Suppressor macrophage (primary cell): ENCODE measurements around the gene TP53TG5.

Experiments used
- DNase-seq, 4 experiments: peaks; one replicate each; pipeline ENCODE4 v3.0.0-alpha.2; 2020 to 2022

The TP53TG5 gene

DNA sequence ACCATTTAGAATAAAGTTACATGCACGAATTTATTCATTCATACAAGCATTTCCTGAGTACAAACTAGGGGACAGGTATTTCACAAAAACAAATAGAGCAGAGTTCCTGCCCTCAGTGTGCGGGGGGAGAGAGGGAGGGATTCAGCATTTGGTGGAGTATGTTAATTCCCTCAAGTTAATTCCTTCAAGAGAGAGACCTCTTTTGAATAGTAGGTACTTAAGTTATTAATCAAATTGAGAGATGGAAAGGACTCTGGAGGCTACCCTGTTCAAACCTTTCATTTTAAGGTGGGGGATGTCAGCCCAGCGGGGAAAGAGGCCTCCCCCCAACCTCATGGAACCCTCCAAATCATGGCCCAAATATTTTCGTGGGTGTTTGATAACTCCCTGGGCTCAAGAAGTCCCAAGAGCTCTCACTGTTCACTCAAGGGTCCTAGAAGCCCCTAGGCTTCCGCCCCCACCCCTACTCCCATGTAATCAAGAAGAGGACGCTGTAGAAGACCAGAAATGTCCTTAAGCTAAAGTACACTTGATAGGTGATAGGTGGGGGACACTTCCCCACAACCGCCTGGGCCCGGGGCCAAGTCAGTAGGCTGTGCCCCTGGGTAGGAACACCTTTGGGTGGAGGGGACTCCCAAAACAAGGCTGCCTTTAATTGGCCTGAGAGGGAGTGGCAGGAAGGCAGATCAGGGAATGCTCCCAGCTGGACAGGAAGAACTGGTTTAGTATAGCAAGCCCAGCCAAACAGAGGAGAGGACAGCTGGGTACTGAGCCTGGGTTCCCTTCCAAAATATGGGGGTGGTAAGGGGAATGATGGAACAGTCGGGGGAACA lies 32.8 kb downstream of the TP53TG5 start:
- no peak for DNase-seq

DNA sequence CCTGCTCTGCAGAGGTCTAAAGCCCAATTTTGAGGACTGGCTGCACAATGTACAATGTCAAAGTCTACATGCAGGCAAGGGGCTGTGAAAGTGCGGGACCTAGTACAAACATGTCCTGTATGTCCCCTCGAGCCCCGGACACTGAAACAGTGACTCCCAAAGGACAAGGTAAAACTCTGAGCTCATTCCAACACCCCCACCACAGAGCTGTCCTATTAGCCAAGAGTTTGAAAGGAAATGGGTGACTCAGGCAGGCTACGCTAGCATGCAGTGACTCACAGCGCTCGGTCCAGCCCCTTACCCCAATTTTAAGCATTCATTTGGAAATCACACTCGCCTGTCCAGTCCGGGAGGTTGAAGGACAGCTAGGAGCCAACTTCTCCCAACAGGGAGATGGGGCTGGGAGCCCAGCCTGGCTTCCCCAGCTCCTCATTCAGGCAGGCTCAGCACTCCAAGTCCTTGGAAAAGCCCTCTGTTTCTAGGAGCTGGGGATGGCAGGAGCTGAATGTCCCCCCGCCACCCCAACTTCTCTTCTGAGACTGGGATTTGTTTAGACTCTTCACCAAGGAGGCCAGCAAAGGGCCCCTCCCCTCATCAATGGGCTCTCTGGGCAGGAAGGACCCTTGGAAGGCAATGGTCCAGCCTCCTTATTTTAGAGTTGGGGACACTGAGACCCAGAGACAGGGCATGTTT lies 33.8 kb downstream of the TP53TG5 start:
- DNase-seq, result peak; percentile 74 to 88 (median 82)

DNA sequence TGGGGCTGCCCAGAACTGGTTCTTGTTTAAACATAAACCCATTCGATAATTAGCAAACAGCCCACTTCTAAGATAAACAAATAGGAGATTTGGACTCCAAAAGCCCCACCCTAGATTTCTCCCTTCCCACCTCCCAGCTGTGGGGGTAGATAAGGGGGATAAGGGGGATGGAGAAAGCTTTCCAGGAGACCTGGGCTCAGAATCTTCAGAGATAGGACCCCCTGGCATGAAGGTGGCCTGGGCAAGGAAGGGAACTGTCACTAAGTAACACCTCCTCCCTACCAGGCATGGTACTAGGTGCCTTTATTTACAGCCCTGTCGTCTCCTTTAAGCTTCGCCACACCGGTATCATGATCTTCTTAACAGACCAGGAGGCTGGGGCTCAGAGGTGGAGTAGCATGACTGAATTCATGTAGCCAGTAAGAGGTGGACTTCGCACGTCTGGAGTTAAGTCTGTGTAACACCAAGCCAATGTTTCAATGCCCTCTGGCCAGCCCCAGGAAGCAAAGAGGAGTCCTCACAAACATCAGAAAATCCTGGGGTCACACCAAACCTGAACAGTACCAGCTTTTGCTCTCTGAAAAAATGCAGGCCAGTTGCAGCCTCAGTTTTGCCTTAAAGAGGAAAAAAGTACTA lies 34.5 kb downstream of the TP53TG5 start:
- no peak for DNase-seq

DNA sequence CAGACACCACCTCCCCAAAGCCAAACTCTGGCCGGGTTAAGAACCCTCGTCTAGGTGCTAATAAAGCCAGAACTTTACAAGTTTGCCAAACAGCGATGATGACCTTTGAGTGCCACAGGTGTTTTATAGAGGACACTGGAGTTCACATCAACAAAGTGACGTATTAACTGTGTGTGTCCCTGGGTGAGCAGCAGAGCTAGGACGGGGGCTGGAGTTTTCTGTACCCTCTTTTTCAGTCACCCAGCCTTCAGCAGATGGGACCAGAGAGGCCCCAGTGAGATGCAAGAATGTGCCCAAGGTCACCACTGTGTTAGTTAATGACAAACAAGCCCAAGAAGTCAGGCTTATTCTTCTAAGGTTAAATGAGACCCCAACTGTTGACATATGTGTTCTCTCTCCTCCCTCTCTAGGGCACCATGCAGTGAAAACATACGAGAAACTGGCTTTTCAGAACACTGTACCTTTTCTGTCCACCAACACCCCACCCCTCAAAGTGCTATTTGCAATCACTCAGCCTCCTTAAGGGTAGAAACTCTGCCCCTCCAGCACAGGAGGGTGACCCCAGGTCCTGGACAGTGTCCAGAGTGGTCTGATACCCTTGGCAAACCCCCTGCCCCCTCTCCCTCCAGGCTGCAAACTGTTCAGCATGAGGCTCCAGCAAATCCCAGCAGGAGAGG lies 35.1 kb downstream of the TP53TG5 start:
- DNase-seq, result no peak

DNA sequence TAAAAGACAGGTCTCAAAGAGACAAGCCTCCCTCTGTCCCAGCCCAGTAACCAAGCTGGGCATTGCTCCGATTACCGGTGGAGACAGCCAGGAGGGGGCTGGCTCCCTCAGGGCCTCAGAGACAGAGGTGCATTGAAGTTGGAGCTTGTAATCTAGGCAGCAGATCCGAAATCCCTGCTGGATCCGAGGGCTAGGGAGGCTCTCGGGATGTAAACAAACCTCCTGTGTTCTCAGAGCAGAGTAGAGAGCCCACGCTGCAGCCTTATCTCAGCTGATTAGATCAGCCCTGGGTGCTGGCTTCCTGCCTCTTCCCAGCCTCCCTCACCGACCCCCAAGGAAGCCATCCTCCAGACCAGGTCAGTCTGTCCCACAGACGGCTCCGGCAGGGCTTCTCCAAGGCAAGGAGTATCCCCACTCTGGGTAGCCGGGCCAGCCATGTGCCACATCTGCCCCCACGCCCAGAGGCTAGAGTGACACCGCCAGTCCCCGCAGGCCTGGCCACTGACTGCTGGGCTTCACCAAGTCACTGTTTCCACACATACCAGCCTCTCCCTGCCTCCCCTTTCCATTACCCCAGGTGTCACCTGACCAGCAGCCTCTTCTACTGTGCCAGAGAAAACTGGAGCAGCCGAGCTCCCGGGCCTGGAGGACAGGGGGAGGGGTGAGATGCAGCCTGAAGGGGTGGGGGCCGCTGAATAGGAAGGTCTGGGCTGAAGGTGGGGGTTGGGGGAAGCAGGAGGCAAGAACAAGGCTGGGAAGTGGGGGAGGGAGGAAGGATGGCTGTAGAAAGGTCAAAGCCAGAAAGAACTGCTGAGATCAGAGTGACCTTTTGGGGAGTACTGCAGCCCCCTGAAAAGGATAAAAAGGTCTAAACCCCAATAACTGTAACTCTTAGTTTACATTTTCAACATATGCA lies 35.9 kb downstream of the TP53TG5 start:
- peak in 2 of 4 experiments; percentile 30 for DNase-seq

DNA sequence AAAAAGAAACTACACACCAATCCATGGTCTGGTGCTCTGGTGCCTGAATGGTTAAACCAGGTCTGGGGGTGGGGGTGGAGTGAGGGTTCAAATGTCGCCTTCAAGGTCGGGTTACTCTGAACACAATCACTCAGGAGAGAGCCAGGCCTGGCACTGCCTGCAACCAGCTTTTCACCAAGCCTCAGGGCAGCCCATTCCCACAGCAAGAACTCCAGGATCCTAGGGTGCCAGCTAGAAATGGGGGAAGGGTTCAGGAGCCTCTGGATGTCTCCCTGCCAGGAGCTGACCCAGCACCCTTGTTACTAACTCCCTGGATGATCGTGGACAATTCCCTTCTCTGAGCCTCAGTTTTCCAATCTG lies 36.6 kb downstream of the TP53TG5 start:
- no peak for DNase-seq

DNA sequence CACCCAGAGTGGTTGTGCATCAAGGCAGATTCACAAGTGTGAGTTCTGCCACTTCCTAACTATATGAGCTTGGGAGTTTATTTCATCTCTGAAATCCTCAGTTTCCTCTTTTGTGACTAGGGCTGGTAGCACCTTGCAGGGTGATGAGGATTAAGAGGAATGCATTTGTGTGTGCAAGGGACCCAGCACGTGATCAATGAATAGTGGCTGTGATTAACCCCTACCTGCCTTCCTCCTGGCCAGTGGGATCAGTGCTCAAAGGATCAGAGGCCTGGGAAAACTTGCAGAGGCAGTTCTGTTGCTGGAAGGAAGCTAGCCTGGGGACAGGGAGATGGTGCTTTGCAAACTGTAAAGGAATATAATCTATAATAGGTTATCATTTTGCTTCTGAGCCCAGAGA lies 37.2 kb downstream of the TP53TG5 start:
- no peak for DNase-seq

DNA sequence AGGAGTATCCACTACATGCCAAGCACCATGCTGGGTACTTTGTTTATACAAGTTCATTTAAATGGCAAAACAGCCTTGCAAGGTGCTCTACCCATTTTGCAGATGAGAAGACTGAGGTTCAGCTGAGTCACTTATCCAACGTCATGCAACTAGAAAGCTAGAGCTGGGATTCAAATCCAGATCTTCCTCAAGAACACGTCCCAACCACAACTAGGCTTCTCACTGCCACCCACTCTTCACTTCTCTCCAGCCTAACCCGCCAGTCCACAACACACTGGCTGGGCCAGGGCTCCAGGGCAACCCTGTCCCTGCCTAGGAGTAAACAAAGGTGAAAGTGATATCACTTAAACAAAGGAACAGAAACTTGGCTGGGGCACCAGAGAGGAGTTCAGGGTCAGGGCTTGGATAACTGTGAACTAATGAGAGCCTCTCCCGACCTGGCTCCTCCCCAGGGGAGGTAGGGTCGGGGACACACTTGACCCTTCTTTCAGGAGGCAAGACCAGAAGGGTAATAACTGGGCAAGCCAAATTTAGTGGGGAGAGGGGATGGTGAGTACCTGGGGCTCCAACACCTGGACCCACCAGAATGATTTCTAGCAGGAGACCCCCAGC lies 37.8 kb downstream of the TP53TG5 start:
- DNase-seq, result no peak

DNA sequence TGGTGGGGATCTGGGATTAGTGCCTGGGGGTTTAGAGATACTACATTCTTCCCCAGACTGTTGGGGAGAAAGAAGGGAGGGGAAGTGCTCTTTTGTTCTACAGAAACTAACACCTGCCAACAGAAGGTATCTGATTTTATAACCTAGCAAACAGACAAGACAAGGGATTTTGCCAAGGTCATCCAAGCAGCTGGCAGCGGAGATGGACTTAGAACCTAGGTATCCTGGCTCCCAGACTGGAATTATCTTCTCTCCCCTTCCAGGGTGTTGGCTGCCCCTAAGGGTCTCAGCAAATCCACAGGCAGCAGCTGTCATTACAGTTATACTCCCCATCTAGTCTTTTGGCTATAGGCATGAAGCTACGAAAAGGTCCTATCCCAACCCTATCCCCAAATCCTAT lies 38.3 kb downstream of the TP53TG5 start:
- no peak for DNase-seq

DNA sequence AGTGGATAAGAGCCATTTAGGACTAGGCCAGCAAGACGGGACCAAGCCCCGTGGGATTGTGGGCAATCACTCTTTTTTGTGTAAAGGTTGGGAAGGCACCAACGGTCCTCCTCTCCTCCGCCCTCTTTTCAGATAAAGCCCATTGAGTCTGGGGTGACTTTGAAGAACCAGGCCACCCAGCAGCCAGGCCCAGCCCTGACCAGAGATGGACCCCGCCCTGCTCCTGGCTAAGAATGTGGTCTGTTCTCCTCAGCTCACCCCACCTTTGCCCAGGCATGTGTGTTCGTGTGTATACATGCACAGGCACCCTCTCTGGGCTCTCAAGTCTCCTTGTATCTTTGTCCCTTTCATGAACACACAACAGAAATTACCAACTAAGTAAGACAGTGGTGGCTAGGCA lies 39.0 kb downstream of the TP53TG5 start:
- no peak for DNase-seq

DNA sequence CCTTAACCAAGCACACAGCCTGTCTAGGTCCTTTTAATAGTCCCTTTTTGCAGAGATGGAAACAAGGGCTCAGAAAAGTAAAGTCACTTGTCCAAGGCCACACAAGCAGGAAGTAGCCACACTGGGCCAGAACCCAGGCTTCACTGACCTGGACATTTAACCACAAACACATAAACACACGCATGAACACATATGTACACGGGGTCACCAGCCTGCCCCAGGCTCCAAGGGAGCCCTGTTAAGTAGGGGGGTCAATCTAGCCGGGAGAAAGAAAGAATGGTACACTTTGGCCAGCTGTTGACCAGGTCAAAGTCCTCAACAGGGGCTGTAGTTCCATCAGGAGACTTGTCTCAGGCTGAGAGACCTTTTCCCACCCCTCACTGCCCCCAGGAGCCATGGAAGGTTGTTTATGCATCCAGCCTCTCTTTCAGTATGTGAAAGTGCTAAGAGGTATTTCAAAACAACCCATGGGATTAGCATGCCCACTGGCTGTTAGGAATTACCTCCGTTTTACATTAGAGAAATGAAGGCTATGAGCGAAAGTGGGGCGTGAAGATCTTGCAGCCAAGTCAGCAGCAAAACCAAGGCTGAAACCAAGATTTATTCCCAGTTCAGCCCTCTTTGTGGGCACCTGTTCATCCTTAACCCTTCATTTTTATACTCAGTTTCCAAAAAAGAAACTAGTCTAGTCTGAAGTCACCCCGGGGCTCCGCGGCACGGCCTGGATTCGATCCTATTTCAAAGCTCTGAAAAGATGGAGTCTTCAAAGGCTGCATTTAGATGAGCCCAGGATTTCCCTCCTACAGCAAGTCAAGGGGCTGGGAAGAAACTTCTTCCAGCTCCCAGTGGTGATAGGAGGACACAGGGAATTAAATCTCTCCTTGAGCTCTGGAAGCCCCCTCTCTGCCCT lies 39.7 kb downstream of the TP53TG5 start:
- no peak for DNase-seq

DNA sequence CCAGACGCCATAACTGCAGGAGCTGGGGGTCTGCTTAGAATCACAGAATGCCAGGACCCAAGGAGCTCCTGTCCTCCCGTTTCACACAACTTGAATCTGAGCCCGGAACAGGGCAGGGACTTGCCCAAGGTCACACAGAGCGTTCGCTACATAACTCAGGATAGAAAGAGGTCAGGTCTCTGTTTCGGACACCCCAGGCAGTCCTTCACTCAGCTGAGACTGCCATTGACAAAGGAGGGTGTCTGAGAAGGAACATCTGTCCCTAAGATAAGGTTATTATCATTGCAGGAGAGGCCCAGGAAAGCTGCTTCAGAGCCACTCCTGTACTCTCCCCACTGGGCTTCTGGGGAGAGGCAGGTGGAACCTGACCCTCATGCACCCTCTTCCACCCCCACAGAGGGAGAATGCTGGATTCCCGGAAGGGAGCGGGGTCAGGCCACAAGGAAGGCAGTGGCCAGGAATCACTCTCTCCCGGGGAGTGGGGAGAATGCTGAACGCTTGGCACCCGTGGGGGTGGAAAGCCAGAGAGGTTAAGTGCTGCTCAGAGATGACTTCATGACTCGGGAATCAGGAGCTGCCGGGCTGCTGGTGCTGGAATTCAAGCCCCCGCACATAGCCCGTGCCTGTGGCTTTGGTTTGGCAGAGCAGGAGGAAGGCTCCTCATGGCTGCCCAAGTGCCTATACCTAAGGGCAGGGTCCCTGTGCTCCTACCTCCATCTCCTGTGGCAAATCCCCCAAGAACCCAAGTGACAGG lies 40.6 kb downstream of the TP53TG5 start:
- DNase-seq, result no peak

DNA sequence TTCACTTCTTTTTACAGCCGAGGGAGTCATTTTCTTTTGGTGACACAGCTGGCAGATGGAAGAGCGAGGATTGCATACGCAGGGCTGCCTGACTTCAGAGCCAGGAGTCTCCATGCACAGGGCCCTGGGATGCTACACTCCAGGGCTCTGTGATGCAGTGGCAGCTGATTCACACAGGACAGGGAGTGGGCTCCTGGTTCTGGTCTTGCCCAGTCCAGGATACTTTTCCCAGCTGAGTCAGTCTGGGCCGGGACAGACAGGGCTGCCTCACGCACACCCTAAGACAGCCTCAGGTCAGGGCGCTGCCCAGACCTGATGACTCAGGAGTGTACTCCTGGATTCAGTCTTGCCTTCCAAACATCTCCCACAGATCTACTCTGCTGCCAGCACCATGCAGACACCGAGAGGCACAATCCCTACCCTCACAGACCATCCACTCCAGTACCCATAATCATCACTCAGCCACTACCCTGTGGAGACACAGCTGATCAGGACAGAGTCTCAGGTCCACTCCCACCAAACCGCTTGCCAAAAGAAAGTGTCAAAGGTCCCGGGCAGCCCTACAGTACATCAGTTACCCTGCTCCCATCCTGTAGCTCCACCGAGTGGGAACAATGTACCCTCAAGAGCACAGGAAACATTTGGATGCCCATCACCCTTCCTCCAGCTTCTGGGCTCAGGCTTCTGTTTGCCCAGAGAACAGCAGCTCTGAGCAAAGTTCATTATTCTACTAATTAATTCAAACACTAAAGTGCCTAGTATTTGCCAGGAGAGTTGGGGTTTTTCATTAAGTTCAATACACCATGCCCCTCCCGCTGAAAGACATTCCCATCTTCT lies 41.4 kb downstream of the TP53TG5 start:
- DNase-seq, result no peak

DNA sequence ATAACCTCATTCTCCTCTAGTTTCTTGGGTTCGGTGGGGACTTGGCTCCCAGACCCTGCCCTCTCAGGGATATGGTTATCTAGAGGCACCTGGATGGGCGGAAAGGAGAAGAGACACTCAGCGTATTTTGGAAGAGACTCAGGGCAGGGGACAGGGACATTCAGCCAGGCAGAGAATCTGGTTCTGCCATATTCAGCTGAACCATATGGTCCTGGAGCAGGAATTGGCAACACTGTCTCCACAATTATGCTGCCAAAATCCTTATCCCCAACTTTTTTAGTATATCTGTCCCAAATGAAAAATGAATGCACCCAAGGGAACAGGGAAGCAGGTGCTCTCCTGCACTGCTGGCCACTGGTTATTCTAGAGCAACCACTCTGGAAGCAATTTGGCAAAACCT lies 47.6 kb downstream of the TP53TG5 start:
- DNase-seq, result no peak

DNA sequence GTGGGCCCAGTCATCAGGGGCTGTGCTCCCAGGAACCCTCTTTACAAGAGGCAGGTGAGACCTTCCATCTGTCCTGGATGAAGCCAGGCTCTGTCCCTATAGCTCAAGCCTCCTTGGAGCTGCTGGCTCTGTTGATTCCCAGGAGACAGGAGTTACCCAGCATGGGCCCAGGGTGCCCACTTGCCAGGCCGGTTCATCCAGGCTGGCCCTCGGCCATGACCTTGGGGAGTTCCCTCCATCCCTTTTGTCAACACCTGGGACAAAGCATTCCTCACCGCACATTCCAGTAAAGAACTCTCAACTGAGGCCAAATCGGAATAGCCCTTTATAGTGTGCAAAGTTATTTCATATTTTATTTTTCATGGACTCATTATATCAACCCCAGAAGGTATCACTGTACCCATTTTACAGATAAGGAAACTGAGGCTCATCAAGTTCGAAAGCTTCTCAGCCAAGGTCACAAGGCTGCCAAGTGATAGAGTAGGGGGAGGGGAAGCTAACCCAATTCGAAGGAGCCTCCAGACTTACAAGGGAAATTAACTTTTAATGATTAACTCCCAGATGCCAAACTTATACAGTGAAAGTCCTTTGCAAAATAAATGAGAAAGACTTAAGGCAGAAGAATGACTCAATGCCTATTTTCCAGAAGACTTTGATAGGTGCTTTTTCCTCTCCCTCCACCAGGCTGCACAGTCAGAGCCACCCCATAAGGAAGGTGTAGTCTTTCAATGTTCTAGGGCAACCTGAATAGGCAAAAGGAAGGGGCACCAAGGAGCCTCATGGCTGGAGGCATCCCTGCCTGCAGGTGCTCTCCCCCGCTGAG lies 48.4 kb downstream of the TP53TG5 start:
- no peak for DNase-seq

DNA sequence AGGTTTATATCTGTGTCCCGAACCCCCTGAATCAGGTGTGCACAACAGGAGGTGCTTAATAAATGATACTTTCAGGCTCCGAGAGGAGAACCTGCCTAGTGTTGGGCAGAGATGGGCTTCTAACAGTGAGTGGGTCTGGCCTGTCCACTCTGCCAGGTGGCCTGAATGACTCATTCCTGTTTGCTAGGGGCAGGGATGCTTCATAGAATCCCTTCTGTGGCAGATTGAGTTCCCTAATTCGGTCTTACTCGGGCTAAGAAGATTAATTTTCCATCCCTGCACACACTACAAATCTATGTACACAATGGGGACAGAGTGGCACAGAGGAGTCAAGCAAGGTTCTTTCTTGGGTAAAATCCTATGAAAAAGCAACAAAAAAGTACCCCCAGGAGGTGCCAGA lies 49.7 kb downstream of the TP53TG5 start:
- no peak for DNase-seq

DNA sequence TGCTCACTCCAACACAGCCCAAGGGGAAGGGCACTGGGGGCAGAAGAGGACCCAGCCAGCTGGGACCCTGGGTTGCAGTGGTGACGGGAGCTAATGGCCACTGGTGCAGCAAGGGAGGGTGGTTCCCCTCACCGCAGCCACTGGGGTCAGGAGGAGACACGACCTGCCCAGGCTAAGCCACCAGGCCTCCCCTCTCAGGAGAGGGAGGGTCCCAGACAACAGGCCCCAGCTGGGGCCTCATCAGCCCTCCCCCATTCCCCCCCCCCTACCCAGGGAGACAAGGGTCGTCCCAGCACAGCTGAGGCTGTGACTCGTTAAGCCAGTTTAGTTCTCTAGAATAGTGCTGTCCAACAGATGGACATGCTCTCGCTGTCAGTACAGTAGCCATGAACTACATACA lies 52.8 kb downstream of the TP53TG5 start:
- DNase-seq, result no peak

DNA sequence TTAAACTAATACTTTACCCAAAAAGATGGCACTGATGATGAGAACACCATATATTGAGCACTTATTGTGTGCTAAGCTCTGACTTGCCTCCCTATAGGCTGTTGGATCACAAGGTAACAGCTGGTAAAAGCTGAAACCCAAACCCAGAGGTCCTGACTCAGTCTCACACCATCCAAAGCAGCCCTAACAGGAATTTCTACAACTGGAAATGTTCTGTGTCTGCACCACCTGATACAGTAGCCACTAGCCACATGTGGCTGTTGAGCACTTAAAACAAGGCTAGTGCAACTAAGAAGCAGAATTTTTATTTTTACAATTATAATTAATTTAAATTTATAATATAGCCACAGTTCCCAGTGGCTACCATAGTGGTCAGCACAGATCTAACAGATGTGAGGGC lies 54.4 kb downstream of the TP53TG5 start:
- no peak for DNase-seq
